ENCODE measurements around the gene LIN28B.
A peak's percentile ranks its signal among the peaks of the same experiment; 100 is the strongest.
"Not testable (repeated sequence)": the region's sequence is repeated elsewhere in the genome, so short reads cannot be mapped to it uniquely, and the experiment has no call there.

The LIN28B gene

DNA sequence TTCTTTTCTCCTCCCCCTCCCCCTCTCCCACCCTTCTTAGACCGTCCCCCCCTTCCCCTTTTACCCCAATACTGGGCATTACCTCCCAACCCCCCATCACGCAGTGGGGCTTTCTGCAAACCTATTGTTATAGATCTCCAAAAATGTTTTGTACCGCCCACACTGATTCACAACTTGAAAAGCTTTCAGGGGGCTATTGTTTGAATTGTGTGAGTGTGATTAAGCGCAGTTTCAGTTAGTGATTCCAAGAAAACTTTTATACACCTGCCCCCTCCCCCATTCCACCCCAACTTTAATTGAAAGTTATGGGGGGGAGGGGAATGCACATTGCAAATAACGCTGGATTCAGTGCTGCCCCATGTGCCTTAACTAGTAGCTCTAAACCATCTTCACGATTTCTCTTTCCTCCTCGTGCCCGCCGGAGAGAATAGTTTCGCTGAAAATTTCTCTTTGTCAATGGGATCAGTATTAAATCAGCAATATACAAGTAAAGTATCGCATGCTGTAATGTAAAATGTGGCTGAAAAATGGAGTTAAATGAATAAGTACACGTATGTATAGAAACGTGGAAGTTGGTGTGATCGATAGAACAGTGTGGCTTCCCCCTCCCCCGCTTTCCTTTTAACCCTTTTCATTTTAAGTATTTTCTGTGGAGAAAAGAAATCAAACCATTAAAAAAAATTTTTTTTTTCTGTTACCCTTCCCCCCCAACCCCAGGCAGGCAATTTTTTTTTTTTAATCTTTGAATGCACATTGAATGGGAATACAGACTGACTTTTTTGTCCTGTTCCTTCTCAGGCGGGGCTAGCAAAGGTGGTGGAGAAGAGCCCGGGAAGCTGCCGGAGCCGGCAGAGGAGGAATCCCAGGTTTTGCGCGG, 632 bp downstream of the LIN28B start:
- DNase-seq, result no peak

DNA sequence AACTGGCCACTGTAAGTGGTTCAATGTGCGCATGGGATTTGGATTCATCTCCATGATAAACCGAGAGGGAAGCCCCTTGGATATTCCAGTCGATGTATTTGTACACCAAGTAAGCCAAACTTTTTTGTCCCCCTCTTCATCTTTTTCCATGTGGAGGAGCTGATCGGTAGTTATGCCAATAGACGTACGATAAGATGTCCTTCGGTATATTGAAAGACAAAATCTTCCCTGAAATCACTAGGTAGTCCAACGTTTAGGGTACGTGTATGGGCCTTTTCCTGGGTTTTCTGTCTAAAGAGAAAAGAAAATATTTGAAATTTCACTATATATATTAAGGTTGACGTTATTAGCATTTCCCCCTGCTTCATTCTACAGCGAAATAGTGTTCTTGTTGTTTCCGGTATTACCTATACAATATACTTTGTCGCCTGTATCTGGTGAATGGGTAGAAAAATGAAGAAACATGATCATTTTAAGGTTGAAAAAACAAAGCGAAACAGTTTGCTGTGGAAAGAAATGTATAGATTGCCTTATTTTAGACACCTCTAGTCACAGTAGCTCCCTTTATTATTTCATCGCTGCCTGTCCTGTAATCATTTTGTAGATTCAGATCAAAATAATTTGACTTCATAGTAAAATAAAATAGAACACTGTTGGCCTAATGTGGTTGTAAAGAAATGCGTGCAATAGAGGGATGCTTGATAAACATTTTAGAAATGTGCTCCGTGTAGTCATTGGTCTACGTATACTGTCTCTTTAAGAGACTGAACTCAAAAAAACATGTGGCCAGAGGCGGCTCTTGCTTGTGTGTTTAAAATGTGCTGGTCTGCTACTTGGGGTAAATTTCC, 1.5 kb downstream of the LIN28B start:
- DNase-seq, result no peak

- DNase-seq, result no peak
These were observed 2.3 kb downstream of the LIN28B start for GRCh38 chr6:104959026-104959858.

GRCh38 chr6:104969108-104969507, 12.2 kb downstream of the LIN28B start:
- no peak for DNase-seq

- no peak for DNase-seq
These were observed 13.1 kb downstream of the LIN28B start for GRCh38 chr6:104969785-104970581.

GRCh38 chr6:104973404-104973803, 16.5 kb downstream of the LIN28B start:
- no peak for DNase-seq

DNA sequence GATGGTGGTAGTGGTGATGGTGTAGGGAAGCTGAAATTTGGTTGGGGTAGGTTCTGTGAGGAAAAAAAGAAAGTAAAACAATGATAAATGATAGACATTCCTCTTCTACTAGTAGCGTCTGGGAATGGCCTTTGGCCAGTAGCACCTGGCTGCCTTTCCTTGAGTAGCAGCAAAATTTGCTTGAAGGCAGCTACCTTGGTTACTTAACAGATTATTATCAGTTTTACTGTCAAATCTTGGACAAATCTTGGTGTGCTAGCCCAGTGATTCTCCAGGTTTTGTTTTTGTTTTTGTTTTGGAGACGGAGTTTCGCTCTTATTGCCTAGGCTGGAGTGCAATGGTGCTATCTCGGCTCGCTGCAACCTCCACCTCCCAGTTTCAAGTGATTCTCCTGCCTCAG, 26.4 kb downstream of the LIN28B start:
- no peak for DNase-seq

DNA sequence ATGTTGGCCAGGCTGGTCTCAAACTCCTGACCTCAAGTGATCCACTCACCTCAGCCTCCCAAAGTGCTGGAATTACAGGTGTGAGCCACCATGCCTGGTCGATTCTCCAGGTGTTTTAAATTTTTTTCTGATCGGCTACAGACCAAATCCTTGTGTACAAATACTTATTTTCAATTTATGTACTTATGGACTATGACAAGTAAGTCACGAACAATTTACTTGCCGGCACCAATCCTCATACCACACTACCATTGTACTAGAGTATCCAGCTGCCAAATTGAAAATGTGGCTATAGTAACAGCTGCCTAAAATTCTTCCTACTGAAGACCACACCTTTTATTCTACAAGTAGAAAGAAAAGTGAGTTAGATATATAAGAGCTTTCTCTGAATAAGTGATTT, 26.9 kb downstream of the LIN28B start:
- no peak for DNase-seq

DNA sequence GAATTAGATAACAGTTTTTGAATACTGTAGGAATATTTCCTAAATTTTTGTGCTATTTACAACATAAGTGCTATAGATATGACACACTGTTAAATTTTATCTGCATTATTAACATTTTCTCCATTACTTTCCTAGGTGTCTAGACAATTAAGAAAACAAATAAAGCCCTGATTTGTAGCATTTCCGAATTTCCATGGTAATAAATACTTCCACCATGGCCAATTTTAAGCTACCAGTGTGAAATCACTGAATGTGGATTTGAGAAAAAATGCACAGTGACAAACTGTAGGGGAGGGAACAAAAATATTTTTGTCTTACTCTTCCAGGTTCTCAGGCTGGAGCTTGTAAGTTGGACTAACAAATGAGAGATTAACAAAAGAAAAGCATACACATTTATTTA, 27.9 kb downstream of the LIN28B start:
- no peak for DNase-seq

DNA sequence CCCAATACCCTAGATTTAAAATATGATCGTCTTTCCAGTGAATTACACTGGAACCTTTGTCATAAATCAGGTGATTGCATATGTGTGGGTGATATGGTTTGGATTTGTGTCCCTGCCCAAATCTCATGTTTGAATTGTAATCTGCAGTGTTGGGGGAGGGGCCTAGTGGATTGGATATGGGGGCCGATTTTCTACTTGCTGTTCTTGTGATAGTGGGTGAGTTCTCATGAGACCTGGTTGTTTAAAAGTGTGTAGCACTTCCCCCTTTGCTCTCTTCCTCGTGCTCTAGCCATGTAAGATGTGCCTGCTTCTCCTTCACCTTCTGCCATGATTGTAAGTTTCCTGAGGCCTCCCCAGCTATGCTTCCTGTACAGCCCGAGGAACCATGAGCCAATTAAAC, 29.0 kb downstream of the LIN28B start:
- DNase-seq, result not testable (repeated sequence)

DNA sequence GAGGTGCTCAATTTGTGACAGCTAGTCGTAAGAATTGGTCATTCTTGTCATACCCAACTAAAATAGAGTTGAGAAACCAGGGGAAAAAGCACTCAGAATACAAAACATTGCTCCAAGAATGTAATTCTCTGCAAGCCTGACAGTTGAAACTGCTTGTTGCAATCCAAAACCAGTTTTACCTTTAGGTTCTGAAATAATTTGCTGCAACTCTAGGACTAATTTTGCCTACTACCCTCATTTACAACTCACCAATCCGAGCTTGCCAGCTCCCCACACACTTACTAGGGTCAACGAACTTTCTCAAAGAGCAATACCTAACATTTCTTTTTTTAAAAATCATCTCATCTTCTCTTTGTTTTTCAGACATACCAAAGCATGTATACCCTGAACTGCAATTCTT, 29.7 kb downstream of the LIN28B start:
- no peak for DNase-seq

GRCh38 chr6:104987218-104987617, 30.3 kb downstream of the LIN28B start:
- DNase-seq, result no peak

DNA sequence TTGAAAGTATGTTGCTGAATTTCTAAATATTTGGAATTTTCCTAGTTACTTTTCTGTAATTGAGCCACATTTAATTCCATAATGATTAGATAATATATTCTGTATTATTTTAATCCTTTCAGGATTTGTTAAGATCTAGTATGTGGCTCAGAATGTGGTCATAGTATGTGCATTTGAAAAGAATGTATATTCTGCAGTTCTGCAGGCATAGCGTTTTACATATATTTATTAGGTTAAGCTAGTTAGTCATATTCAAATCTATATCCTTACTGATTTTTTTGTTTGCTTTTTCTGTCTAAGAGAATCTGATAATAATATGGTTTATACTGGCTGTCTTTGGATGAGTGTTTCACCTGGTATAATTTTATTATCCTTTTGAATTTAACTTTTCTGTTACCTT, 33.2 kb downstream of the LIN28B start:
- DNase-seq, result no peak

DNA sequence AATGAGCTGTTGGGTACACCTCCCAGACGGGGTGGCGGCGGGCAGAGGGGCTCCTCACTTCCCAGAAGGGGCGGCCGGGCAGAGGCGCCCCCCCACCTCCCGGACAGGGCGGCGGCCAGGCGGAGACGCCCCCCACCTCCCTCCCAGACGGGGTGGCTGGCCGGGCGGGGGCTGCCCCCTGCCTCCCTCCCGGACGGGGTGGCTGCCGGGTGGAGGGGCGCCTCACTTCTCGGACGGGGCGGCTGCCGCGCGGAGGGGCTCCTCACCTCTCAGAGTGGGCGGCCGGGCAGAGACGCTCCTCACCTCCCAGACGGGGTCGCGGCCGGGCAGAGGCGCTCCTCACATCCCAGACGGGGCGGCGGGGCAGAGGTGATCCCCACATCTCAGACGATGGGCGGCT, 34.2 kb downstream of the LIN28B start:
- not testable (repeated sequence) for DNase-seq

GRCh38 chr6:104993576-104993975, 36.7 kb downstream of the LIN28B start:
- DNase-seq, result not testable (repeated sequence)

DNA sequence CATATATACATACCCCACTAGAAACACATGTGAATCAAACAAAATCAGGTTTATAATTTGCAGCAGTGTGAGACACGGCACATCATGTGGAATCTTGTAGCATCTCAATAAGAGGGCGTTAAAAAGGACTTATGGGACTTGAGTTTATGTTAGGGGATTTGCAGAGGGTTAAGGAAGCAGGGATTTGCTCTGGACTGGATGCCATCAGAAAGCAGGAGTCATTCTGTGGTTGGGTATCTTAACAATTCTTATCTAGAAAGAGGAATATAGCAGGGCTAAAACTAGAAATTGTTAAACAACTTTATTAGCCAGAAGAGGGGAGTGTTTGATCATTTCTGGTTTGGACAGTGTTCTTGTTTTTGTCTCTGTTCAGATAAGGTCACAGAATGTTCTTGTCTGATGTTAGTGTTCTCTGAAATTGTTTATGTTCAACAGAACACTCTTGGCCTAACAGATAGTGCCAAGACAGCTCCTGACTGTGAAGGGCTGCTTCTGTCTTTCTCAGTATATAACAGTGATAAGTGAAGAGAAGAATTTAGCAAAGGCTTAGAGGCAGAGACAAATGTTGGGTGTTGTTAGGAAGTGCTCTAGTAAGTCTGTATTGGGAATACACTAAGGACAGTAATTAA, 39.2 kb downstream of the LIN28B start:
- DNase-seq, result no peak

DNA sequence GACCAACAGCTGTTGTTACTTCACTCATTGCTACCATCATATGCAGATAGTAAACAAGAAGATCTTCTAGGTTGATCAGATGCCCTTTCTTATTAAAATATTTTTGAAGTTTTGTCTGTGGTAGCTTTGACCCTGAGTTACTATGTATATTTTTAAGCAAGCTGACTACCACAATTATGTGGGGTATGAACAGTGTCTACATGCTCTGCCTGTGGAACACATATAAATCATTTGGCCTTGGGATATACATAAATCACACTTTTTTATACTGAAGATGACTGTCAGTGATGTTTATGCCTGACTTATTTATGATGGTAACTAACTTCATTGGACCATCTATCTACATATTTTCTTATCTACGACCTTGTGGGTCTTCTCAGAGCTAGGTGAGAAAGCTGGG, 44.2 kb downstream of the LIN28B start:
- no peak for DNase-seq

- DNase-seq, result no peak
These were observed 45.0 kb downstream of the LIN28B start for GRCh38 chr6:105001906-105002305.

- peak; percentile 23 to 28 for DNase-seq
These were observed 48.5 kb downstream of the LIN28B start for GRCh38 chr6:105005451-105005850.

DNA sequence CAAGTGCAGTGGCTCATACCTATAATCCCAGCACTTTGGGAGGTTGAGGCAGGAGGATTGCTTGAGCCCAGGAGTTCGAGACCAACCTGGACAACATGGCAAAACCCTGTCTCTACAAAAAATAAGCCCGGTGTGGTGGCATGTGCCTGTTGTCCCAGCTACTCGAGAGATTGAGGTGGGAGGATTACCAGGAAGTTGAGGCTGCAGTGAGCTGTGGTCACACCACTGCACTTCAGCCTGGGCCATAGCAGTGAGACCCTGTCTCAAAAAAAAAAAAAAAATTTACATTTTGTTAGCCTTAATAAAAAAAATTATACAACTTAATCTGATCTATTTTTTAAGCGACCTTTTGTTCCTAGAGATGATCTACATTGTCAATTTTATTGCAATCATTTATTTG, 56.6 kb downstream of the LIN28B start:
- not testable (repeated sequence) for DNase-seq

DNA sequence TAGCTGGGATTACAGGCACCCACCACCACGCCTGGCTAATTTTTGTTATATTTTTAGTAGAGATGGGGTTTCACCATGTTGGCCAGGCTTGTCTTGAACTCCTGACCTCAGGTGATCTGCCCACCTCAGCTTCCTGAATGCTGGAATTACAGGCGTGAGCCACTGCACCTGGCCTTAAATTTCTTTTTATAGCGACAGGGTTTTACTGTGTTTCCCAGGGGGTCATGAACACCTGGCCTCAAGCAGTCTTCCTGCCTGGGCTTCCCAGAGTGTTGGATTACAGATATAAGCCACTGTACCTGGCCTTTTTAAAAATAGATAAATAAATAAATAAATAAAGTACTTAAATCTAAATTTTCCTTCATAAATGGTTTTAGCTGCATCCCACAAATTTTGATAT, 57.5 kb downstream of the LIN28B start:
- no peak for DNase-seq

- DNase-seq, result no peak
These were observed 58.0 kb downstream of the LIN28B start for GRCh38 chr6:105014954-105015353.
